Naive thymus-derived CD4-positive, alpha-beta T cell (primary cell): Measurements from ENCODE around the gene KDM4B. TPM values are rescaled to one million over a fixed set of nuclear protein-coding genes. Genes with fewer than 3 reads are reported as not detected.

Experiments
- ATAC-seq: fragments of 150-1000 bp; cut with Tn5 transposase; 2 replicates; pipeline ENCODE4 v1.10.0; 2021; ENCODE audit warnings: mild to moderate bottlenecking, moderate library complexity
- CTCF ChIA-PET: fragments of 350-600 bp; sonication (Branson Sonifier 250); formaldehyde crosslinking; loops from one replicate; lab custom pipeline; 2021; ENCODE audit warnings: antibody characterized with exemption; lab: Charles Lee
- POLR2A ChIA-PET: fragments of 350-600 bp; sonication (Branson Sonifier 250); formaldehyde crosslinking; loops from one replicate; lab custom pipeline; 2021; ENCODE audit warnings: antibody characterized with exemption, inconsistent platforms; lab: Charles Lee
- DNase-seq, 9 donors: peaks; one replicate each; pipeline versions ENCODE4 v3.0.0 to v3.0.0-alpha.2; 2020 to 2022; ENCODE audit warnings: mixed read lengths in 1 of 9
- H3K27ac ChIP-seq: one replicate; pipeline ENCODE4 v1.7.0; 2013; ENCODE audit warnings: mild to moderate bottlenecking, low read depth, low read length, moderate library complexity
- H3K27me3 ChIP-seq, 2 donors: one replicate each; pipeline ENCODE4 v1.7.0; 2013; ENCODE audit warnings: low read length in 2 of 2, mild to moderate bottlenecking in 2 of 2, moderate library complexity in 2 of 2; ENCODE audit not compliant: control insufficient read depth in 2 of 2, insufficient read depth in 2 of 2
- H3K36me3 ChIP-seq, 3 experiments: 1 replicate in 2 of 3; 2 replicates in 1 of 3; pipeline ENCODE4 v1.7.0; 2013; ENCODE audit warnings: low read length in 3 of 3, mild to moderate bottlenecking in 3 of 3, moderate library complexity in 1 of 3; ENCODE audit not compliant: insufficient read depth in 3 of 3, control insufficient read depth in 2 of 3
- H3K4me1 ChIP-seq, 2 donors: one replicate each; pipeline ENCODE4 v1.7.0; 2013; ENCODE audit warnings: low read length in 2 of 2, mild to moderate bottlenecking in 2 of 2, moderate library complexity in 1 of 2; ENCODE audit not compliant: control insufficient read depth in 2 of 2, insufficient read depth in 2 of 2
- H3K4me3 ChIP-seq: 2 replicates; pipeline ENCODE4 v1.7.0; 2013; ENCODE audit warnings: mild to moderate bottlenecking, low read length
- H3K9me3 ChIP-seq, 3 experiments: 1 replicate in 2 of 3; 2 replicates in 1 of 3; pipeline ENCODE4 v1.7.0; 2013; ENCODE audit warnings: low read length in 3 of 3; ENCODE audit not compliant: control insufficient read depth in 2 of 3
- H3K27ac Mint-ChIP-seq, 9 donors: one replicate each; pipeline ENCODE4 v1.8.0; 2020 to 2022; ENCODE audit warnings: mixed read lengths in 9 of 9, mild to moderate bottlenecking in 8 of 9, moderate library complexity in 5 of 9, inconsistent platforms in 2 of 9
- H3K27me3 Mint-ChIP-seq, 5 donors: one replicate each; pipeline ENCODE4 v1.8.0; 2021 to 2022; ENCODE audit warnings: mixed read lengths in 5 of 5, mild to moderate bottlenecking in 1 of 5
- H3K36me3 Mint-ChIP-seq, 5 donors: one replicate each; pipeline ENCODE4 v1.8.0; 2020 to 2022; ENCODE audit warnings: mixed read lengths in 5 of 5, mild to moderate bottlenecking in 3 of 5, inconsistent platforms in 1 of 5
- H3K4me1 Mint-ChIP-seq, 7 donors: one replicate each; pipeline ENCODE4 v1.8.0; 2020 to 2022; ENCODE audit warnings: mixed read lengths in 7 of 7, mild to moderate bottlenecking in 3 of 7, inconsistent platforms in 1 of 7
- H3K4me3 Mint-ChIP-seq, 10 donors: one replicate each; pipeline ENCODE4 v1.8.0; 2020 to 2022; ENCODE audit warnings: mild to moderate bottlenecking in 10 of 10, mixed read lengths in 10 of 10, moderate library complexity in 6 of 10, inconsistent platforms in 2 of 10
- H3K9me3 Mint-ChIP-seq, 11 donors: one replicate each; pipeline ENCODE4 v1.8.0; 2020 to 2022; ENCODE audit warnings: mixed read lengths in 11 of 11, mild to moderate bottlenecking in 4 of 11, inconsistent platforms in 1 of 11, moderate library complexity in 1 of 11
- intact Hi-C, 2 donors: fragments of 100-400 bp; cut with micrococcal nuclease; formaldehyde crosslinking; loops; one replicate each; pipeline ENCODE4 v1.15.1; 2023
- microRNA-seq: library from miRNA; unstranded; fragments of <30 nt; microRNA quantifications from one replicate; pipeline ENCODE4 v1.2.0, GENCODE V29; 2022; ENCODE audit warnings: borderline microRNAs expressed
- polyA plus RNA-seq, 2 donors: library from polyadenylated mRNA; unstranded; fragments of 300-500 nt; fragmentation: Illumina TruSeq; gene quantifications; one replicate each; pipeline ENCODE4 v1.2.3, GENCODE V29; 2021
- total RNA-seq, 6 experiments: library from RNA in 5 of 6; stranded (reverse) in 5 of 6; gene quantifications; 1 replicate in 5 of 6; 2 replicates in 1 of 6; pipeline ENCODE4 v1.2.3 and lab custom pipeline; 2021 to 2026

Gene KDM4B
- total and polyA plus RNA-seq, 7 experiments from 2014 or later, result 8.1 to 78.0 (median 46.7) TPM

- H3K36me3 Mint-ChIP-seq, result peaks cover 0 to 3% (median 0%) of the 10 kb centered on the region in 5 donors
- Histone ChIP-seq H3K27ac (no peak overlapping the region), H3K4me3 (no peak overlapping the region), H3K27me3 (no peaks in the 10 kb centered on the region), H3K36me3 (no peaks in the 10 kb centered on the region), H3K4me1 (no peaks in the 10 kb centered on the region), H3K9me3 (peaks cover 0 to 22% (median 0%) of the 10 kb centered on the region in 3 experiments)
- H3K4me1 Mint-ChIP-seq, result peaks cover 0 to 10% (median 3%) of the 10 kb centered on the region in 7 donors
- ATAC-seq (no peak), DNase-seq (no peak)
- intact Hi-C loops, result no loop called here
- no peak overlapping the region for H3K4me3 Mint-ChIP-seq
- H3K27ac Mint-ChIP-seq, result no peak overlapping the region
- no peaks in the 10 kb centered on the region for H3K27me3 Mint-ChIP-seq
- CTCF ChIA-PET, result no interaction called here
- POLR2A ChIA-PET, result no interaction called here
- H3K9me3 Mint-ChIP-seq, result peaks cover 0 to 40% (median 21%) of the 10 kb centered on the region in 11 donors
These were observed 231.9 kb downstream of the KDM4B start for GRCh38 chr19:5200844-5201243.

- ChIA-PET CTCF (no interaction called here), POLR2A (no interaction called here)
- Mint-ChIP-seq H3K27me3 (no peaks in the 10 kb centered on the region), H3K9me3 (peaks cover 0 to 40% (median 21%) of the 10 kb centered on the region in 11 donors), H3K27ac (no peak overlapping the region), H3K4me1 (peaks cover 0 to 11% (median 3%) of the 10 kb centered on the region in 7 donors), H3K36me3 (peaks cover 0 to 3% (median 0%) of the 10 kb centered on the region in 5 donors), H3K4me3 (no peak overlapping the region)
- intact Hi-C loops, result no loop called here
- no peaks in the 10 kb centered on the region for H3K27me3 ChIP-seq
- DNase-seq, result no peak
- no peaks in the 10 kb centered on the region for H3K4me1 ChIP-seq
- H3K27ac ChIP-seq, result no peak overlapping the region
- no peaks in the 10 kb centered on the region for H3K36me3 ChIP-seq
- ATAC-seq, result no peak
- H3K9me3 ChIP-seq, result peaks cover 0 to 22% (median 0%) of the 10 kb centered on the region in 3 experiments
- no peak overlapping the region for H3K4me3 ChIP-seq
These were observed 233.6 kb downstream of the KDM4B start for GRCh38 chr19:5202553-5202952.

Small RNA genes lying within 50 kb of the gene (microRNA-seq; reads per million reads assigned to microRNA genes)
- gene MIR4747, result not detected

Other genes starting within 250 kb of the KDM4B start
- 10 to 100 TPM; 71.2 to 90.7 (median 81.4) TPM for gene DPP9, start 245.3 kb upstream of the KDM4B start, total RNA-seq
- 10 to 100 TPM; 16.4 to 32.9 TPM for gene DPP9, start 245.3 kb upstream of the KDM4B start, polyA plus RNA-seq
- 10 to 100 TPM; 10.2 to 17.2 (median 14.4) TPM for gene FEM1A, start 177.4 kb upstream of the KDM4B start, total RNA-seq
- gene FEM1A, start 177.4 kb upstream of the KDM4B start, polyA plus RNA-seq, result 1 to 10 TPM; 2.4 to 6.3 TPM
- gene TICAM1, start 137.4 kb upstream of the KDM4B start, total RNA-seq, result 10 to 100 TPM; 12.5 to 28.4 (median 16.5) TPM
- 10 to 100 TPM in 1 of 2 donors, 1 to 10 TPM in 1; 3.8 to 14.3 TPM for gene TICAM1, start 137.4 kb upstream of the KDM4B start, polyA plus RNA-seq
- gene PLIN3, start 101.4 kb upstream of the KDM4B start, total RNA-seq, result 10 to 100 TPM; 12.8 to 38.2 (median 32.0) TPM
- 10 to 100 TPM; 22.1 to 33.1 TPM for gene PLIN3, start 101.4 kb upstream of the KDM4B start, polyA plus RNA-seq
- gene ARRDC5, start 66.2 kb upstream of the KDM4B start, total RNA-seq, result 10 to 100 TPM in 3 of 5 experiments, 1 to 10 TPM in 2; 2.7 to 28.6 (median 13.6) TPM
- 1 to 10 TPM; 3.3 to 4.3 TPM for gene ARRDC5, start 66.2 kb upstream of the KDM4B start, polyA plus RNA-seq
- gene UHRF1, start 59.6 kb upstream of the KDM4B start, total RNA-seq, result 10 to 100 TPM in 1 of 5 experiments, 1 to 10 TPM in 1, under 1 TPM in 3; 0.08 to 94.0 (median 0.24) TPM
- gene UHRF1, start 59.6 kb upstream of the KDM4B start, polyA plus RNA-seq, result under 1 TPM; 0.06 to 0.07 TPM